Measurements from ENCODE around the gene IDH2. TPM values are rescaled to one million over a fixed set of nuclear protein-coding genes. Genes with fewer than 3 reads are reported as not detected.
A peak's percentile ranks its signal among the peaks of the same experiment; 100 is the strongest.

IDH2 gene
- total RNA-seq, 4 donors from 2014 or later: 60.7 to 155 (median 103) TPM

- no peak overlapping the region for H3K4me3 ChIP-seq
- H3K9me3 ChIP-seq: no peaks in the 10 kb centered on the region
- peaks cover 0 to 4% (median 0%) of the 10 kb centered on the region in 3 donors for H3K36me3 ChIP-seq
- WGBS, 2 donors: 93% methylated on average over 12 of the region's 12 CpGs
- H3K4me1 ChIP-seq: peaks cover 16 to 67% (median 23%) of the 10 kb centered on the region in 3 donors
- TF ChIP-seq POLR2A (IDR thresholded peaks at IDR 0.05): no peak
- TF ChIP-seq, protein P1, sequence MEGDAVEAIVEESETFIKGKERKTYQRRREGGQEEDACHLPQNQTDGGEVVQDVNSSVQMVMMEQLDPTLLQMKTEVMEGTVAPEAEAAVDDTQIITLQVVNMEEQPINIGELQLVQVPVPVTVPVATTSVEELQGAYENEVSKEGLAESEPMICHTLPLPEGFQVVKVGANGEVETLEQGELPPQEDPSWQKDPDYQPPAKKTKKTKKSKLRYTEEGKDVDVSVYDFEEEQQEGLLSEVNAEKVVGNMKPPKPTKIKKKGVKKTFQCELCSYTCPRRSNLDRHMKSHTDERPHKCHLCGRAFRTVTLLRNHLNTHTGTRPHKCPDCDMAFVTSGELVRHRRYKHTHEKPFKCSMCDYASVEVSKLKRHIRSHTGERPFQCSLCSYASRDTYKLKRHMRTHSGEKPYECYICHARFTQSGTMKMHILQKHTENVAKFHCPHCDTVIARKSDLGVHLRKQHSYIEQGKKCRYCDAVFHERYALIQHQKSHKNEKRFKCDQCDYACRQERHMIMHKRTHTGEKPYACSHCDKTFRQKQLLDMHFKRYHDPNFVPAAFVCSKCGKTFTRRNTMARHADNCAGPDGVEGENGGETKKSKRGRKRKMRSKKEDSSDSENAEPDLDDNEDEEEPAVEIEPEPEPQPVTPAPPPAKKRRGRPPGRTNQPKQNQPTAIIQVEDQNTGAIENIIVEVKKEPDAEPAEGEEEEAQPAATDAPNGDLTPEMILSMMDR (IDR thresholded peaks at IDR 0.05): no peak
- intact Hi-C loops (cut with DNase I): no loop called here
- DNase-seq: no peak
- no peaks in the 10 kb centered on the region for H3K27me3 ChIP-seq
- H3K27ac ChIP-seq: no peak overlapping the region
Observed at GRCh38 chr15:90042356-90042755, 59.9 kb downstream of the IDH2 start.

DNA sequence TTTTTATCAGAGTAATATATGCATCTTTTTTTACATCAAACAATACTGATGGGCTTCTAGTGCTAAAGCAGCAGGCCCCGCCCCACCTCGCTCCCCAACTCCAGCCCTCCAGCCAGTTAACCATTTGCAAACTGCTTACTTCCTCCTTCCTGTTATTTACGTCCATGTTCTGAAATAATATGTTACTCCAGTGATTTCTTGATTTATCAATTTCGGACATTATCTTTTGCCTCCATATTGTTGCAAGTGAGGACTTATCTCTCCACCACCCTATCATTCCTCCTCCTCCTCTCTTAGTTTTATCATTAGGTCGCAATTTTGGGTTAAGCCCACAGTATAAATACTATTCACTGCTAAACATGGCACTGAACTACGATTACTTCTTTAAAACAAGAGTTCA, 61.6 kb downstream of the IDH2 start:
- peaks cover 11 to 67% (median 23%) of the 10 kb centered on the region in 3 donors for H3K4me1 ChIP-seq
- H3K27me3 ChIP-seq: no peaks in the 10 kb centered on the region
- no peak overlapping the region for H3K4me3 ChIP-seq
- DNase-seq: no peak
- intact Hi-C loops (cut with DNase I): no loop called here
- TF ChIP-seq, protein P1 (IDR thresholded peaks at IDR 0.05): no peak
- TF ChIP-seq POLR2A (IDR thresholded peaks at IDR 0.05): no peak
- H3K9me3 ChIP-seq: no peaks in the 10 kb centered on the region
- WGBS, 2 donors: 68 to 73% methylated on average over 6 of the region's 6 CpGs
- H3K27ac ChIP-seq: peak overlapping the region in 1 of 4 donors; percentile 3
- H3K36me3 ChIP-seq: peaks cover 0 to 4% (median 0%) of the 10 kb centered on the region in 3 donors

- DNase-seq: no peak
- Histone ChIP-seq H3K27me3 (no peaks in the 10 kb centered on the region), H3K27ac (peak overlapping the region in 1 of 4 donors; percentile 3), H3K4me1 (peaks cover 14 to 67% (median 29%) of the 10 kb centered on the region in 3 donors), H3K9me3 (no peaks in the 10 kb centered on the region), H3K36me3 (peaks cover 0 to 4% (median 0%) of the 10 kb centered on the region in 3 donors), H3K4me3 (no peak overlapping the region)
- TF ChIP-seq, protein P1 (IDR thresholded peaks at IDR 0.05): no peak
- TF ChIP-seq POLR2A (IDR thresholded peaks at IDR 0.05): no peak
- WGBS, 2 donors: 67 to 87% methylated on average over 1 to 3 of the region's 5 CpGs
- intact Hi-C loops (cut with DNase I): no loop called here
Observed at GRCh38 chr15:90039996-90040395, 62.3 kb downstream of the IDH2 start.

GRCh38 chr15:90038632-90039095, 63.6 kb downstream of the IDH2 start:
- Histone ChIP-seq H3K27ac (peak overlapping the region in 1 of 4 donors; percentile 12), H3K4me1 (peaks cover 27 to 74% (median 43%) of the 10 kb centered on the region in 3 donors), H3K4me3 (no peak overlapping the region), H3K36me3 (peaks cover 0 to 4% (median 0%) of the 10 kb centered on the region in 3 donors), H3K9me3 (no peaks in the 10 kb centered on the region), H3K27me3 (no peaks in the 10 kb centered on the region)
- intact Hi-C loops (cut with DNase I): no loop called here
- DNase-seq: no peak
- 60 to 76% methylated on average over 2 to 3 of the region's 3 CpGs for WGBS, 2 donors
- TF ChIP-seq POLR2A (IDR thresholded peaks at IDR 0.05): no peak
- TF ChIP-seq, protein P1 (IDR thresholded peaks at IDR 0.05): no peak

DNA sequence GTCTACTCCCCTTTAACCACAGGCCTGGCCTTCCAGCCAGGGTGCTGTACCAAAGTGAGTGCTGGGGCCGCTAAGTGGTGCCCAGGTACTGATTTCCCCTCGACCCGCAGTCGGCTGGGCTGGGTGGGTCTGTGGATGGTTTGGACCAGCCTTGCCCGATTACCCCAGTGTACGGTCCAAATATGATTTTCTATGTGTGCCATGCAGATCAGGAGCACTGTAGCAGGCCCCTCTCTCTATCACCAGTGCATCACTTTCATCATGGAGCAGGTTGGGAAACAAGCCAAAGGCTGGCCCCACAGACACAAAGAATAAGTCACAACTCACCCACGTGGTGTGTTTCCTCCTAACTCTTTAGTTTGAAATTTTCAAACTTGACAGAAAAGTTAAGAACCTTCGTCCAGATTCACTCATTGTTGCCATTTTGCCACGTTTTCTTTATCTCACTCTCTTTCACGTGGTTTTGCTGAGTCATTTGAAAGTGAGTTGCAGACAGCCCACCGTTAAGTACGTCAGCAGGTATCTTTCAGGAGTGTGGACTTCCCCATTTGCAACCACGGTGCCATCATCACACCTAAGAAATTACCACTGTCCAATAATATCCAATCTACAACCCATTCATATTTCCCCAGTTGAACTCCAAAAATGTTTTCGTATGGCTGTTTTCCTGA, 64.2 kb downstream of the IDH2 start:
- TF ChIP-seq, protein P1 (IDR thresholded peaks at IDR 0.05): no peak
- no peak for TF ChIP-seq POLR2A (IDR thresholded peaks at IDR 0.05)
- no peak for DNase-seq
- Histone ChIP-seq H3K9me3 (no peaks in the 10 kb centered on the region), H3K27ac (no peak overlapping the region), H3K36me3 (no peaks in the 10 kb centered on the region), H3K27me3 (no peaks in the 10 kb centered on the region), H3K4me3 (no peak overlapping the region), H3K4me1 (peaks cover 32 to 79% (median 48%) of the 10 kb centered on the region in 3 donors)
- intact Hi-C loops (cut with DNase I): no loop called here
- WGBS, 2 donors: 75 to 80% methylated on average over 9 to 13 of the region's 14 CpGs

Data from esophagus squamous epithelium (tissue), 5 donors.